HepG2 (cell line): ENCODE results near the gene PLCG2. TPM values are rescaled to one million over a fixed set of nuclear protein-coding genes. Genes with fewer than 3 reads are reported as not detected.

Experiments
- ATF1 ChIP-seq: IDR thresholded peaks from 2 replicates; pipeline ENCODE4 v1.6.1; 2016; ENCODE audit warnings: mild to moderate bottlenecking, control low read depth
- ERF ChIP-seq: IDR thresholded peaks from 2 replicates; pipeline ENCODE4 v1.6.1; 2018; ENCODE audit warnings: missing biosample characterization, missing genetic modification reagents
- HDAC2 ChIP-seq: sonication (generic); formaldehyde crosslinking; IDR thresholded peaks from 2 replicates; pipeline ENCODE4 v1.4.0; 2020; ENCODE audit warnings: missing genetic modification reagents
- KDM2A ChIP-seq: sonication (generic); formaldehyde crosslinking; IDR thresholded peaks from 2 replicates; pipeline ENCODE4 v1.4.0; 2020; ENCODE audit warnings: low read depth, missing genetic modification reagents, borderline replicate concordance
- MEF2D ChIP-seq: sonication (generic); formaldehyde crosslinking; IDR thresholded peaks from 2 replicates; pipeline ENCODE4 v1.5.1; 2020; ENCODE audit warnings: mild to moderate bottlenecking, missing genetic modification reagents
- ONECUT2 ChIP-seq: sonication (generic); formaldehyde crosslinking; IDR thresholded peaks from 2 replicates; pipeline ENCODE4 v1.4.0; 2020; ENCODE audit warnings: missing genetic modification reagents
- POLR2A ChIP-seq, 2 experiments: IDR thresholded peaks; 2 replicates each; pipeline ENCODE4 v1.6.1; 2011; ENCODE audit warnings: low read depth in 2 of 2, low read length in 2 of 2, mild to moderate bottlenecking in 1 of 2, moderate library complexity in 1 of 2; ENCODE audit not compliant: insufficient read depth in 1 of 2
- TAF15 ChIP-seq: fragments of 200-400 bp; formaldehyde crosslinking; IDR thresholded peaks from one replicate; pipeline ENCODE4 v1.6.1; 2018; ENCODE audit warnings: mild to moderate bottlenecking, low read depth, low read length; ENCODE audit not compliant: poor library complexity, severe bottlenecking
- ZFP36L2 ChIP-seq: sonication (generic); formaldehyde crosslinking; IDR thresholded peaks from 2 replicates; pipeline ENCODE4 v1.4.0; 2020; ENCODE audit warnings: missing genetic modification reagents
- ZFP41 ChIP-seq: sonication (generic); formaldehyde crosslinking; IDR thresholded peaks from 2 replicates; pipeline ENCODE4 v1.4.0; 2020; ENCODE audit warnings: mild to moderate bottlenecking, missing genetic modification reagents, borderline replicate concordance
- ZNF101 ChIP-seq: sonication (generic); formaldehyde crosslinking; IDR thresholded peaks from 2 replicates; pipeline ENCODE4 v1.4.0; 2020; ENCODE audit warnings: mild to moderate bottlenecking, low read depth, missing genetic modification reagents, borderline replicate concordance
- ZNF326 ChIP-seq: sonication (generic); formaldehyde crosslinking; IDR thresholded peaks from 2 replicates; pipeline ENCODE4 v1.4.0; 2020; ENCODE audit warnings: missing genetic modification reagents, borderline replicate concordance
- ZNF530 ChIP-seq: sonication (generic); formaldehyde crosslinking; IDR thresholded peaks from 2 replicates; pipeline ENCODE4 v1.5.0; 2020; ENCODE audit warnings: low read depth, mild to moderate bottlenecking, missing genetic modification reagents
- ZNF619 ChIP-seq: sonication (generic); formaldehyde crosslinking; IDR thresholded peaks from 2 replicates; pipeline ENCODE4 v1.4.0; 2020; ENCODE audit warnings: mild to moderate bottlenecking, missing genetic modification reagents
- ZNF850 ChIP-seq: sonication (generic); formaldehyde crosslinking; conservative IDR thresholded peaks from 2 replicates; pipeline ENCODE4 v1.9.0; 2021; ENCODE audit warnings: mild to moderate bottlenecking, missing genetic modification reagents
- polyA plus RNA-seq, 8 experiments: library from polyadenylated mRNA; depleted of rRNA in 3 of 8; stranded (reverse) in 7 of 8; unstranded in 1 of 8; fragments of >200 nt; fragmentation: Illumina TruSeq in 4 of 8; extraction: Trizol in 4 of 8; gene quantifications; 2 replicates each; pipeline versions ENCODE4 v1.2.1 to v1.2.3, GENCODE V29; 2011 to 2016; ENCODE audit warnings: low read depth in 4 of 8, missing spikeins in 1 of 8, mixed read lengths in 1 of 8; ENCODE audit not compliant: insufficient read depth in 1 of 8
- total RNA-seq, 5 experiments: library from RNA; depleted of rRNA; stranded (reverse); fragments of >200 nt; fragmentation: Illumina TruSeq; extraction: Trizol; gene quantifications; 2 replicates each; pipeline ENCODE4 v1.2.3, GENCODE V29; 2016; ENCODE audit warnings: low read depth in 1 of 5
- TF ChIP-seq, protein P1 (sequence below): IDR thresholded peaks from 2 replicates; pipeline ENCODE4 v1.6.1; 2016; ENCODE audit warnings: low read depth
- TF ChIP-seq, protein P2 (sequence below): sonication (generic); formaldehyde crosslinking; conservative IDR thresholded peaks from 2 replicates; pipeline ENCODE4 v1.4.0; 2020; ENCODE audit warnings: missing genetic modification reagents
- TF ChIP-seq, protein P3 (sequence below): IDR thresholded peaks from 2 replicates; pipeline ENCODE4 v1.6.1; 2016; ENCODE audit warnings: missing compliant biosample characterization, missing genetic modification reagents, borderline replicate concordance
- TF ChIP-seq, protein P4 (sequence below): sonication (generic); formaldehyde crosslinking; IDR thresholded peaks from 2 replicates; pipeline ENCODE4 v1.4.0; 2020; ENCODE audit warnings: missing genetic modification reagents
- TF ChIP-seq, protein P5 (sequence below): sonication (generic); formaldehyde crosslinking; IDR thresholded peaks from 2 replicates; pipeline ENCODE4 v1.8.0; 2022; ENCODE audit warnings: low read depth, missing genetic modification reagents
- TF ChIP-seq, protein P6 (sequence below): sonication (generic); formaldehyde crosslinking; IDR thresholded peaks from 2 replicates; pipeline ENCODE4 v1.5.0; 2020; ENCODE audit warnings: missing genetic modification reagents

The PLCG2 gene
- total and polyA plus RNA-seq, 2 of the 13 experiments (the other 11 are each of a cell fraction or from before 2014, with no cell fraction given): 0.13 to 0.18 TPM

DNA sequence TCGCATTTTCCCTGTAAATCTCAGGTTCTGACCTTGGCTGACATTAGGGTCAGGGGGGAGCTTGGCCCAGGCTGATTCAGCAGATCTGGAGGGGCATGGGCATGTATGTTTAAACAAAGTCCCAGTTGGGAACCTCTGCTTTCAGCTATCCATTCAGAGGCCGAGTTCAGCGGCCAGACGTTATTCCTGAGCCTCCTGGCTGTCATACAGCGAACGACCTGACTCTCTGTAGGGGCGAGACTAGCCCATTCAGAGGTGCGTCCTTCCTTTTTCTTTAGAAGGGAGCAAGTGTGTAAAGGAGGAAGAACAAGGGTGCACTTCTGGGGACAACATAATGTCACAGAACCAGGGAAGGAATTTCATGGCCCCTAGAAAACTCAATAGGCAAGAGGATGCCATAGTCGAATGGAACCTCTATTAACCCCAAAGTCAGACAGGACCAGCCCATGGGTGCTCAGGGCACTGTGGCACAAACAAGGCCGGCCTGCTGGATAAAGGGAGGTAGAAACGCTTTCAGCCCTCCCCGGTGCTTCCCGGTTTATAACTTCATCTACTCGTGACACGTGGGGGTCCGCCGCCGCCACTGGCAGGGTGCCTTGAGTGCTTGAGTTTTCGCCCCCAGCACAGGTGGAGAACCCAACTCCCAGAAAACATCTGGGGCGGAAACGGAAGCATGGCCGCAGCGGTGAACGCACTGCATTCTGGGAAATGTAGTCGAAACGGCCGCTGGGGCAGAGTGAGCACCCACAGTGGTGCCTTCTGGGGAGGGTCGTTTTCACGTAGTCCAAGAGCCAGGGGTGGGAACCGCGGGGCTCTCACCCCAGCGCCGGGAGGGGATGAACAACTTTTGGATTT lies 33.2 kb upstream of the PLCG2 start (continued):
- TF ChIP-seq, protein P1, sequence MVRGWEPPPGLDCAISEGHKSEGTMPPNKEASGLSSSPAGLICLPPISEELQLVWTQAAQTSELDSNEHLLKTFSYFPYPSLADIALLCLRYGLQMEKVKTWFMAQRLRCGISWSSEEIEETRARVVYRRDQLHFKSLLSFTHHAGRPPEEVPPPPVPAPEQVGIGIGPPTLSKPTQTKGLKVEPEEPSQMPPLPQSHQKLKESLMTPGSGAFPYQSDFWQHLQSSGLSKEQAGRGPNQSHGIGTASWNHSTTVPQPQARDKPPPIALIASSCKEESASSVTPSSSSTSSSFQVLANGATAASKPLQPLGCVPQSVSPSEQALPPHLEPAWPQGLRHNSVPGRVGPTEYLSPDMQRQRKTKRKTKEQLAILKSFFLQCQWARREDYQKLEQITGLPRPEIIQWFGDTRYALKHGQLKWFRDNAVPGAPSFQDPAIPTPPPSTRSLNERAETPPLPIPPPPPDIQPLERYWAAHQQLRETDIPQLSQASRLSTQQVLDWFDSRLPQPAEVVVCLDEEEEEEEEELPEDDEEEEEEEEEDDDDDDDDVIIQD (CRISPR knock-in tag): no peak
- TF ChIP-seq, protein P2, sequence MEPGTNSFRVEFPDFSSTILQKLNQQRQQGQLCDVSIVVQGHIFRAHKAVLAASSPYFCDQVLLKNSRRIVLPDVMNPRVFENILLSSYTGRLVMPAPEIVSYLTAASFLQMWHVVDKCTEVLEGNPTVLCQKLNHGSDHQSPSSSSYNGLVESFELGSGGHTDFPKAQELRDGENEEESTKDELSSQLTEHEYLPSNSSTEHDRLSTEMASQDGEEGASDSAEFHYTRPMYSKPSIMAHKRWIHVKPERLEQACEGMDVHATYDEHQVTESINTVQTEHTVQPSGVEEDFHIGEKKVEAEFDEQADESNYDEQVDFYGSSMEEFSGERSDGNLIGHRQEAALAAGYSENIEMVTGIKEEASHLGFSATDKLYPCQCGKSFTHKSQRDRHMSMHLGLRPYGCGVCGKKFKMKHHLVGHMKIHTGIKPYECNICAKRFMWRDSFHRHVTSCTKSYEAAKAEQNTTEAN (CRISPR knock-in tag): no peak; the same call in 1 of the 2 replicates
- TF ChIP-seq POLR2A (IDR thresholded peaks at IDR 0.05; ENCODE audit: insufficient read depth in 1 of 2, low read depth in 2 of 2, low read length in 2 of 2) (peak in 1 of 2 experiments; percentile 53; a peak in 2 of 4 replicates), ZFP36L2 (CRISPR knock-in tag) (no peak), ATF1 (CRISPR knock-in tag) (peak; percentile 19; the same call in 1 of the 2 replicates), ERF (peak; percentile 81; the same call in 1 of the 2 replicates), ONECUT2 (no peak), ZNF850 (CRISPR knock-in tag) (no peak), ZNF530 (no peak), HDAC2 (CRISPR knock-in tag) (0 out of 2 replicates have a peak, but pooled peaks have one; percentile 28), TAF15 (no peak), ZNF619 (0 out of 2 replicates have a peak, but pooled peaks have one; percentile 66), KDM2A (CRISPR knock-in tag) (0 out of 2 replicates have a peak, but pooled peaks have one; percentile 30), ZNF101 (CRISPR knock-in tag) (no peak), MEF2D (CRISPR knock-in tag) (no peak), ZFP41 (CRISPR knock-in tag) (peak; percentile 31; the same call in 1 of the 2 replicates), ZNF326 (CRISPR knock-in tag) (no peak)
- TF ChIP-seq, protein P3, sequence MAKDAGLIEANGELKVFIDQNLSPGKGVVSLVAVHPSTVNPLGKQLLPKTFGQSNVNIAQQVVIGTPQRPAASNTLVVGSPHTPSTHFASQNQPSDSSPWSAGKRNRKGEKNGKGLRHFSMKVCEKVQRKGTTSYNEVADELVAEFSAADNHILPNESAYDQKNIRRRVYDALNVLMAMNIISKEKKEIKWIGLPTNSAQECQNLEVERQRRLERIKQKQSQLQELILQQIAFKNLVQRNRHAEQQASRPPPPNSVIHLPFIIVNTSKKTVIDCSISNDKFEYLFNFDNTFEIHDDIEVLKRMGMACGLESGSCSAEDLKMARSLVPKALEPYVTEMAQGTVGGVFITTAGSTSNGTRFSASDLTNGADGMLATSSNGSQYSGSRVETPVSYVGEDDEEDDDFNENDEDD (CRISPR knock-in tag): no peak
- TF ChIP-seq, protein P4, sequence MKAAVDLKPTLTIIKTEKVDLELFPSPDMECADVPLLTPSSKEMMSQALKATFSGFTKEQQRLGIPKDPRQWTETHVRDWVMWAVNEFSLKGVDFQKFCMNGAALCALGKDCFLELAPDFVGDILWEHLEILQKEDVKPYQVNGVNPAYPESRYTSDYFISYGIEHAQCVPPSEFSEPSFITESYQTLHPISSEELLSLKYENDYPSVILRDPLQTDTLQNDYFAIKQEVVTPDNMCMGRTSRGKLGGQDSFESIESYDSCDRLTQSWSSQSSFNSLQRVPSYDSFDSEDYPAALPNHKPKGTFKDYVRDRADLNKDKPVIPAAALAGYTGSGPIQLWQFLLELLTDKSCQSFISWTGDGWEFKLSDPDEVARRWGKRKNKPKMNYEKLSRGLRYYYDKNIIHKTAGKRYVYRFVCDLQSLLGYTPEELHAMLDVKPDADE: no peak
- TF ChIP-seq, protein P5, sequence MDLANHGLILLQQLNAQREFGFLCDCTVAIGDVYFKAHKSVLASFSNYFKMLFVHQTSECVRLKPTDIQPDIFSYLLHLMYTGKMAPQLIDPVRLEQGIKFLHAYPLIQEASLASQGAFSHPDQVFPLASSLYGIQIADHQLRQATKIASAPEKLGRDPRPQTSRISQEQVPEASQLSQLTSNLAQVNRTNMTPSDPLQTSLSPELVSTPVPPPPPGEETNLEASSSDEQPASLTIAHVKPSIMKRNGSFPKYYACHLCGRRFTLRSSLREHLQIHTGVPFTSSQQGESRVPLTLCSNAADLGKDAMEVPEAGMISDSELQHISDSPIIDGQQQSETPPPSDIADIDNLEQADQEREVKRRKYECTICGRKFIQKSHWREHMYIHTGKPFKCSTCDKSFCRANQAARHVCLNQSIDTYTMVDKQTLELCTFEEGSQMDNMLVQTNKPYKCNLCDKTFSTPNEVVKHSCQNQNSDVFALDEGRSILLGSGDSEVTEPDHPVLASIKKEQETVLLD (CRISPR knock-in tag): no peak
- TF ChIP-seq, protein P6, sequence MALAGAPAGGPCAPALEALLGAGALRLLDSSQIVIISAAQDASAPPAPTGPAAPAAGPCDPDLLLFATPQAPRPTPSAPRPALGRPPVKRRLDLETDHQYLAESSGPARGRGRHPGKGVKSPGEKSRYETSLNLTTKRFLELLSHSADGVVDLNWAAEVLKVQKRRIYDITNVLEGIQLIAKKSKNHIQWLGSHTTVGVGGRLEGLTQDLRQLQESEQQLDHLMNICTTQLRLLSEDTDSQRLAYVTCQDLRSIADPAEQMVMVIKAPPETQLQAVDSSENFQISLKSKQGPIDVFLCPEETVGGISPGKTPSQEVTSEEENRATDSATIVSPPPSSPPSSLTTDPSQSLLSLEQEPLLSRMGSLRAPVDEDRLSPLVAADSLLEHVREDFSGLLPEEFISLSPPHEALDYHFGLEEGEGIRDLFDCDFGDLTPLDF (CRISPR knock-in tag): peak; percentile 23; the same call in 1 of the 2 replicates
